ENCODE results near the gene DDX56.

DDX56 gene

DNA sequence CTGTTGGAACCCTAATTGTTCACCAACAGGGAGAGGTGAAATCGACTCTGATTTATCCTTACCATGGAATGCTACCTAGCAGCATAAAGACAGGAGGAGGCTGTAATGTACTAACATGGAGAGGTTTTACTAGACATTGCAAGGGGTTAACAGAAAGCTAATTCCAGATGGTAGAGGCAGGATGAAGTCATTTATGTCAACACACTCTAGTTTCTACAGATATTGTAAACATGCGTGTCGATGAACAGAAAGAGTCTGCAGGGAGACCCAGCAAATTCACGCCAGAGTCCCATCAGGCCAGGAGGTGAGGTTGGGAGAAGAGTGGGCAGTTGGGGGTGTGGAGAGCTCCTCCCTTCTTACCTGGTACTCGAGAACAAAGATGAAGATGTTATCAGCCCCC, 39.6 kb downstream of the DDX56 start:
- no peak for DNase-seq

- DNase-seq = no peak
Measured at GRCh38 chr7:44533301-44534055, 40.2 kb downstream of the DDX56 start.

- no peak for DNase-seq
Measured at GRCh38 chr7:44531421-44532380, 42.0 kb downstream of the DDX56 start.

DNA sequence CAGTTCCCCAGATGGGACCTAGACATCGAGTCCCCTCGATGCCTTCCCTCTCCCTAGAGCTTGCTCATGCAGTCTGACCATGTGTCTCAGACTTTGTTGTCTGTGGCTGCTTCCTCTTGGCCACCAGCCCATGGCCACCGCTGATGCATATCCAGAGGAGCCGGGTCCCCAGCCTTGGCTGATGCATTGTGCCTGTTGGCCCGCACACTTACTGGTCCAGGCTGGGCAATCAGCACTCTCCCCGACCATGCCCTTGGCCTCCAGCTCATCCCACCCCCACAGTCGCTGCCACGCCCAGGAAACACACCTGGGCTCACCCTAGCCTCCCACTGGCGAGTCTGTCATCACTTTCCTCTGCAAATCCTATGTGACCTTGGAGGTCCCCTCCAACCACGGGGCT, 42.7 kb downstream of the DDX56 start:
- no peak for DNase-seq

DNA sequence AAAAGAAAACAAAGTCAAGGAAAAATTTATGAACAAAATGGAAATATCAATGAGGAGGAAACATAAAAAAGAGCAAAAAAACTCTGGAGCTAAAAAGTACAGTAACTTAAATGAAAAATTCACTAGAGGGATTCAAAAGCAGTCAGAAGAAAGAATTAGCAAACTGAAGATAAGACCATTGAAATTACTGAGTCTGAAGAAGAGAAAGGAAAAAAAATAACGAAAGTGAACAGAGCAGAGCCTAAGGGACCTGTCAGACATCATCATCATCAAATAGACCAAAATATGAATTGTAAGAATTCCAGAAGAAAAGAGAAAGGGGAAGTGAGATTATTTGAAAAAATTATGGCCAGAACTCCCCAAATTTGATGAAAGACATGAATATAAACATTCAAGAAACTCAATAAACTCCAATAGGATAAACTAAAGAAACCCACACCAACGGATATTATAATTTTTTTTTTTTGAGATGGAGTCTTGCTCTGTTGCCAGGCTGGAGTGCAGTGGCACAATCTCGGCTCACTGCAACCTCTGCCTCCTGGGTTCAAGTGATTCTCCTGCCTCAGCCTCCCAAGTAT, 48.8 kb downstream of the DDX56 start:
- DNase-seq = no peak

DNA sequence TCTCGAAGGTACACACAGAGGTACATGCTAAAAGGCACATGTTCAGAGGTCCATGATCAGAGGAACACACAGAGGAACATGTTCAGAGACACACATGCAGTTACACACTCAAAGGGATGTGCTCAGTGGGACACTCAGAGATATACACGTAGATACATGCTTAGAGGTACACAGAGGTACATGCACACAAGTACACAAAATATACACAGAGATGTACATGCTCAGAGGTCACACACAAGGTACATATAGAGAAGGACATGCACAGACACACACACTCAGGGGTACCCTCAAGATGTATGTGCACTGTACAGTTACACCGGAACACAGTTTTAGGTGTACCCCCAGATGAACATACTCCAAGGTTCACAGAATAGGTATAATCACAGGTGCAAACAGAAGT, 51.4 kb downstream of the DDX56 start:
- DNase-seq = no peak

- no peak for DNase-seq
Measured at GRCh38 chr7:44521347-44522095, 52.2 kb downstream of the DDX56 start.

- DNase-seq = no peak
Measured at GRCh38 chr7:44520574-44520973, 53.1 kb downstream of the DDX56 start.

GRCh38 chr7:44519546-44519945, 54.2 kb downstream of the DDX56 start:
- no peak for DNase-seq

DNA sequence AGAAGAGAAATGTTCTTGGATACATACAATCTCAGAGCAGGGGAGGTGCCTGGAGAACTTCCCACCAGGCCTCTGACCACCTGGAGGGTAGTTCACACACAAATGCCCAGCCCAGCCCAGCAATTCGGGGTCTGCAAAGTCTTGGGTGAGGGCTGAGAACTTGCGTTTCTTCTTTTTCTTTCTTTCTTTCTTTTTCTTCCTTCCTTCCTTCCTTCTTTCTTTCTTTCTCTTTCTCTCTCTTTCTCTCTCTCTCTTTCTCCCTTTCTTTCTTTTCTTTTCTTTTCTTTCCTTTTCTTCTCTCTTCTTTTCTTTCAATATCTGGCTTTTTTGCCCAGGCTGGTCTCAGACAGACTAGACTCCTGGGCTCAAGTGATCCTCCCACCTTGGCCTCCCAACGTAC, 54.9 kb downstream of the DDX56 start:
- no peak for DNase-seq

GRCh38 chr7:44517175-44517574, 56.5 kb downstream of the DDX56 start:
- no peak for DNase-seq

All from CD4-positive, alpha-beta T cell treated with Interleukin-17A for 4 hours (primary cell).